Stimulated activated CD4-positive, alpha-beta T cell treated with anti-CD3 and anti-CD28 coated beads, Interleukin-1b, Interleukin-23, amount 100 ng/mL, for 24 hours (primary cell): Measurements from ENCODE around the gene MALL.
"Not testable (repeated sequence)": the region's sequence is repeated elsewhere in the genome, so short reads cannot be mapped to it uniquely, and the experiment has no call there.

ENCODE experiments used
- DNase-seq, 4 experiments: peaks; one replicate each; pipeline ENCODE4 v3.0.0-alpha.2; 2020; ENCODE audit warnings: low read depth in 4 of 4, low spot score in 1 of 4

Gene MALL

DNA sequence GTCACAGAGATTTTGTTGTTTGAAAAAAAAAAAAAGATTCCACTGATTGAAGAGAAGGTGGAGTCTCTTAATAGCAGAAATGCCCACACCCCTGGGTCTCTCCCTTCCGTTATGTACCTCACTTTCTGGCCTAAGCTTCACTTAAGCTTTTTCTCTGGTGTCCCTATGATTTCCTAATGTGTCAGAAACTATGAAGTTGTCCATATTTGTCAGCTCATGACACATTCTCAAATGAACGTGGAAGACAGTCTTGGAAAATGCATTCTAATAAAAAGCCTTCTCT is 5.4 kb upstream of the MALL start:
- DNase-seq: no peak

DNA sequence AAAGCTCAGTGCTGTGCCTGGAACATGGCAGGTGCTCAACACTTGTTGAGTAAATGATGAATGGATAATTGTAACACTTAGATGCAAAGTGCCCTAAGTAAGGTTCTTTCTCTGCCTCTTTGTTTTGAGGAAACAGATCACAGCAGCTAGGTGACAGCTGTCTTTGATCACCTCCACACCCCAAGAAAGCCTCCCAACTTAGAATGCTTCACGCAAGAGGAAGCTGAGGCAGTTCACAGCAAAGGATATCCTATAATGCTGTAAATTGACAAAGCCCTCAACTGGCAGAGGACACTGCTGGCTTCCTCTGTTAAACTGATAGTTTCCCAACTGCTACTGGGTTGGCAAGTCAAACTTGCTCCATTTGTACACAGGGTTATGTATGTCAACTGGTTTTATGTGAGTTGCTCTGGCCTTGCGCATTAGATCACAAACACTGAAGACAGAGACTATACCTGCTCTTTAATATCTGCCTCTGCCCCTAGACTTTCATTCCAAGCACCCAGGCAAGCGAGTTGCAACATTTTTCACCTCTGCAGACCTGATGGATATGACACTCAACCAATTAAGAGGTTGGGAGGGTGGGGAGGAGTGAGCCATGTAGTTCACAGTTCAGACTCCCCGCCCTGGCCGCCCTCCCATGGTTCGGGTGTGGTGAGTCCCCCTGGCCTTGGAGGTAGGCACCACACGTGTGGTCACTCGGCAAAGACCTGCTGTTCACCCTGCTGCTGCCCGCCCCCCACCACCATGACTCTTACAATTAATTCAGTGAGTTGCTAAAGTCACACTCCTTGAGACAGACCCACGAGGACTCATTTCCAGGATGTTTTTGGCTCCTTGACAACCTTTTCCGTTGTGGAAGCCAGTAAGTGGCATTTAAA is 4.8 kb upstream of the MALL start:
- no peak for DNase-seq

DNA sequence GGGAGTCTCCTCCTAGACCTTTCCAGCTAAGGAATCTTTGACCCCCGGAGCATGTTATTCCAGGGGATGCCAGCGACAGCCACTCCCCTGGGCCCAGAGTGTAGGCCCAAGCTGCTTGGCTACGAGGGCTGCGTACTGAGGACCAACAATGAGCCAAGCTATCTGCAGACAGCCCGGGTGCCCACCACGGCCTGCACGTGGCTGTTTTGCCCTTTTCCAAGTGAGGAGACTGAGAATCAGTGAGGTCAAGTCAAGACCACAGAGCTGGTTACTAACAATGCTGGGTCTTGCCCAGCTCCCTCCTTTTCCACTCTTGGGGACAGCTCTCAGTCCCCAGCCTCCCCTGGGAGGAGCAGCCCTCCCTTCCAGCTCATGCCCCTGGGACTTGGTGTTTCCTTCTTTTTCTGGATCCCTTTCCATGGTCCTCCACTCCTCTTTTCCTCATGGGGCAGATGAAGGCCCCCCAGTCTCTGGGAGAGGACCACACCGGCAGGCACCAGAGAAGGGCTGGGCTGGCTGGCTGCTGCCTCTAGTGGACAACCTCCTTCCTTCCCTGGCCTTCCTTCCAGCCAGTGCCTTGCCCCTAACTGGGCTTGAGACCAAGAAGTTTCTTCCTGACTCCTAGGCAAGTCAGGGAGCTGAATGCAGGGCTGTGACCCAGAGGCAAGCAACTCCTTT is 550 bp upstream of the MALL start:
- no peak for DNase-seq

DNA sequence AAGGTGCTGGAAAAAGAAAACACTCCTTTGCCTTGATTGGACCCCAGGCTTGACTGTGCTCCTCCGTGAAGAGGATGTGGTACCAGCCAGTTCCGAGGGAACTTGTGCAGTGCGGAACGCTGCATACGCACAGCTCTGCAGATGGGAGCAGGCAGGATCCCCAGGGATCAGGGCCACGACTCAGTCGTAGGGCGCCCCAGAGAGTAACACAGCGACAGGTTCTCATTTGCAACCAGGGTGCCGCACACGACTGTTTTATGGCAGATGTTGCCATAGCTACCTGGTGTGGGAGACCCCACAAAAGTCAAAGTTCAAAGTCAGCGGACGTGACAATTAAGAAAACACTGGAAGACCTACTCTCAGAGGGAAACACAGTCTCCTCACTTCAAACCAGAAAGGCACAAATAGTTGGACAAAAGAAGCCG is 779 bp downstream of the MALL start:
- DNase-seq: no peak

DNA sequence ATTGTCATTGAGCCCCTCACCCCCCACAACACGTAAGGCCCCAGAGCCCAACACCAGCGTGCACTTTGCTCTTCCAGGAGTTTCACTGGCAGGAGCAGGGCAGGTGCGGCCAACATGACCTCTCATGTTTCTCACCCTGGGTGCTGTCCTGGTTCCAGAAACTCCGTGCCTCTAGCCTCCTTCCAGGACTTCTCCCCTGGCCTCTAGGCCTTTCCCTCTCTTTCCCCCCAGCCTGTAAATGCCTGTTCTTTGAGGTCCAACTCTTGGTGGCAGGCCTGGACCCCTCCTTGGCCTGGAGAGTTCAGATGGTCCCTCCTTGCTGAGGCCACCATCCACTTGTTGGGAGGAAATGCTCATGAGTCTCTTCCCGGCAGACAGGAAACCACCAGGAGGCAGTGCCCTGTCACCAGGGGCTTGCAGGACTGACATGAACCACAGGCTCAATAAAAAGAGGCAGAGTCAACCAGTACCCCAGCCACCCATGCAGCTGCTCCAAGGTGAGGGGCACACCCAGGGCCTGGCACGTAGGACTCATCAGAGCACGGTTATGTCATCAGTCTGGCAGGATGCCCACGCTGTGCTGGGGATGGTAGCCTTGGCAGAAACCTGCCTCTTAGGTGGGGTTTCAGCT is 1.5 kb downstream of the MALL start:
- no peak for DNase-seq

DNA sequence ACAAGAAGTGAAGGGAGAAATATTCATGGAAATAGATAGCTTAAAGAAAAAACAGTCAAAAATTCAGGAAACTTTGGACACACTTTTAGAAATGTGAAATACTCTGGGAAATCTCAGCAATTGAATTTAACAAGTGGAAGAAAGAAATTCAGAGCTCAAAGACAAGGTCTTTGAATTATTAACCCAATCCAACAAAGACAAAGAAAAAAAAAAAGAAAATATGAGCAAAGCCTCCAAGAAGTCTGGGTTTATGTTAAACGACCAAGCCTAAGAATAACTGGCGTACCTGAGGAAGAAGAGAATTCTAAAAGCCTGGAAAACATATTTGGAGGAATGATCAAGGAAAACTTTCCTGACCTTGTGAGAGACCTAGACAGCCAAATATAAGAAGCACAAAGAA is 7.3 kb downstream of the MALL start:
- not testable (repeated sequence) for DNase-seq

DNA sequence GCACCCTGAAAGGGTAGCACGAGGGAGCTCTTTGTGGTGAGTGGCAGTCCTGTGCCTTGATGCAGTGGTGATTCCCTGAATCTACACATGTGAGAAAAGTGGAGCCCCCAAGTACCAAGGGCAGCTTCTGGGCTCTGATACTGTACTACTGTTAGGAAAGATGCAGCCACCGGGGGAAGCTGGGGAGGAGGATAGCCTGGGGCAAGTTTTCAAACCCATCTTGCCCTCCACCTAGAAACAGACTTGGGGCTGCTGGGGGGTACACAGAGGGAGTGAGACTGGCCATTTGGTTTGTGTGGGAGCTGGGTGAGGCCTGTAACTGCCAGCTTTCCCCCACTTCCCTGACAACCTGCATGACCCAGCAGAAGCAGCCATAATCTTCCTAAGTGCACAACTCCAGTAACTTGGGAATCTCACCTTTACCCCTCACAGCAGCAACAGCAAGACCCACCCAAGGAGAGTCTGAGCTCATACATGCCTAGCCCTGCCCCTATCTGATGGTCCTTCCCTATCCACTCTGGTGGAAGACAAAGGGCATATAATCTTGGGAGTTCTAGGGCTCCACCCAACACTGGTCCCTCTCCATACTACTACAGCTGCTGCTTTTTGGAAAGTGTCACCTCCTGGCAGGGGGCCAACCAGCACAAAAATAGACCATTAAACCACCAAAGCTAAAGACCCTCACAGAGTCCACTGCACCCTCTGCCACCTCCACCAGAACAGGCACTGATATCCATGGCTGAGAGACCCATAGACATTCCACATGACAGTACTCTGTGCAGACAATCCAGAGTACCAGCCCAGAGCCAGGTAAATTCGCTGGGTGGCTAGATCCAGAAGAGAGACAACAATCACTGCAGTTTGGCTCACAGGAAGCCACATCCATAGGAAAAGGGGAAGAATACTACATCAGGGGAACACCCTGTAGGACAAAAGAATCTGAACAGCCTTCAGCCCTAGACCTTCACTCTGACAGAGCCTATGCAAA is 8.2 kb downstream of the MALL start:
- no peak for DNase-seq

DNA sequence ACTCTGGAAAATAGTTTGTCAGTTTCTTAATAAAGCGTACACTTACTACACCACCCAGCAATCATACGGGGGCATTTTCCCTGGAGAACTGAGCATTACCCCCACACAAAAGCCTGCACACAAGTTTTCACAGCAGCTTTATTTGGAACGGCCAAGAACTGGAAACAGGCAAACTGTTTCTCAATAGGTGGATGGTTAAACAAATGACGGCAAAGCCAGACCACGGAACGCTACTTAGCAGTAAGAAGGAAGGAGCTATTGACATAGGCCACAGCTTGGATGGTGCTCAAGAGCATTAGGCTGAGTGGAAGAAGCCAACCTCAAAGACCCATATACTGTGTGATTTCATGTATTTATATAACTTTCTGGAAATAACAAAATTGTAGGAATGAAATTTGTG is 9.0 kb downstream of the MALL start:
- DNase-seq: no peak

DNA sequence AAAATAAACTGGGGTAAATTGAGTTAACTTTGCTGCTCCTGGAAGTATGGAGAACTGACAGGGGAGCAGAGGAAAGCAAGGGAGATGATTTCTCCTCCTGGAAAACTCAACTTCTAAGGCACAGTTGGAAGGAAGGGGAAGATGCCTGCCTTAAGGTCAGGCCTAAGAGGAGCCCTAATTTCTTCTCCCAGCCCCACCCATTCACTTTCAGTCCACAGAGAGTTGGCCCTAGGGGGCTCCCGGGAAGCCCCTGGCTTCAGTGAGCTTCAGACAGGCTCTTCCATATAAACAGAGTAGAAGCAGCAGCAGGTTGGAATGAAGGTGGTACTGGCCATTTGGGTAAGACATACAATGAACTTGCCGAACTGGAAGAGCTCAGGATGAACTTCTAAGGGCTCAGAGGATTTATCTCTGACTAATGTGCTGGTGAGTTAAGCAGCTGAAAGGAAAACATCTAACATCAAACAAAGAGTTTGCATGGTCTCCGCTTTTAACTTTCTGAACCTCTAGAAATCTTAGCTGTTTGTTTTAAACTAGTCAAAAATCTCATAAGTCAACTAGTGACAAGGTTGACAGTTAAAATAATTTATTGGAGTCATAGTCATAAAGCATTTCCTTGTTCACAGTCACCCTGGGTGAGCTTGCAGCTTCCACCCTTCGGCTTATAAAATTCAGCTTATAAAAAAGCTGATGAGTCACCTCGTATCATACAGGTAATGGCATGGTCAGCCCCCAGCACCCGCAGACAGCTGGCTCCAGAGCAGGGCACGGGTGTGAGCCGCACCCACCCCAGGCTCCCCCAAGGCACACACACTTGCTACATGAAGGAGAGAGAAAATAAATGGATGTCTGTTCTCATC is 9.8 kb downstream of the MALL start:
- DNase-seq: no peak

DNA sequence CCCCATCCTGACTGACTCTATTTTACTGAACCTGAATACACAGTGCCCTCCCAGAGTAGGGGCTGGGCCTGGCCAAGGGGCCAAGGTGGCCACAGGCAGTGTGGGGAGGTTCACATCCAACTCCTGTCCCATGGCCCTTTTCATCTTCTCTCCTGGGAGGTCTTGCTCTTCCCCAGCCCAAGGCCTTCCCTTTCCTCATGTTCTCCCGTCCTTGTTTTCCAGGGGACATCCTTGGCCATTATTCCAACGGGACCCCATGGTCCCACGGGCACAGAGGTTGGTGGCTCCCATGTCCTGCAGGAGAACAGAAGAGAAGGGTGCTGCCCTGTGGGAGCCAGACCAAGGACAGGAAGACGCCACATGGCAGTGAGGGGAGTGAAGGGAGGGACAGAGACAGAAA is 10.4 kb downstream of the MALL start:
- no peak for DNase-seq

DNA sequence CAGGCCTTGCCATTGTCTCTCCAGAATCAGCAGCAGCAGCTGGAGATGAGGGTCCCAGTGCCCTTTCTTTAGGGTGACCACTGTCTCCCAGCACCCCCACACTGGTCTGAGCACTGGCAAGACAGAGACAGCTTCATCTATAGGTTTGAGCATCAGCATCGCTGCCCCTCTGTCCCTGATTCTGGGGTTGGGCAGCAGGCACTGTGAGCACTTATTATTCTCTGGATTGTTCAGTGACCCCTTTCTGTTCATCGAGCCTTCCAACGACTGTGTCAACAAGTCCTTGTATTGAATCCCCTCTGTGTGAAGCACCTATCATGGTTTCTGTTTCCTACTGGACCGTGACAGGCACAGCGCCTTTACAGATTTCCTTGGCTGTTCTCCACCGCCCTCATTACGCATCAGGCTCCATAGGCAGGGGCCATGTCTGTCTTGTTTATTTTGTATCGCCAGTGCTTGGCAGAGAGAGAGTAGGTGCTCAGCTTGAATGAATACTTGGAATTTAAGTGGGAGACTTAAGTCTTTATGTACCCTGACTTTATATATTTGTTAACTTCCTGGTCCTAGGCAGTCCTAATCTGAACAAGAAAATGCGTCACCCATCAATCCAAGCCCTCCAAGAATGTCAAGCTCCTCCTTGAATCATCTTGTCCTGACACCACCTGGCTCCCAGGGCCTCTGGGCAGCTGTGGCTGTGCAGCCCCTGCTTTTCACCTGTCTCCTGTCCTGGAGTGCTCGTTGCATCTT is 11.4 kb downstream of the MALL start:
- no peak for DNase-seq

DNA sequence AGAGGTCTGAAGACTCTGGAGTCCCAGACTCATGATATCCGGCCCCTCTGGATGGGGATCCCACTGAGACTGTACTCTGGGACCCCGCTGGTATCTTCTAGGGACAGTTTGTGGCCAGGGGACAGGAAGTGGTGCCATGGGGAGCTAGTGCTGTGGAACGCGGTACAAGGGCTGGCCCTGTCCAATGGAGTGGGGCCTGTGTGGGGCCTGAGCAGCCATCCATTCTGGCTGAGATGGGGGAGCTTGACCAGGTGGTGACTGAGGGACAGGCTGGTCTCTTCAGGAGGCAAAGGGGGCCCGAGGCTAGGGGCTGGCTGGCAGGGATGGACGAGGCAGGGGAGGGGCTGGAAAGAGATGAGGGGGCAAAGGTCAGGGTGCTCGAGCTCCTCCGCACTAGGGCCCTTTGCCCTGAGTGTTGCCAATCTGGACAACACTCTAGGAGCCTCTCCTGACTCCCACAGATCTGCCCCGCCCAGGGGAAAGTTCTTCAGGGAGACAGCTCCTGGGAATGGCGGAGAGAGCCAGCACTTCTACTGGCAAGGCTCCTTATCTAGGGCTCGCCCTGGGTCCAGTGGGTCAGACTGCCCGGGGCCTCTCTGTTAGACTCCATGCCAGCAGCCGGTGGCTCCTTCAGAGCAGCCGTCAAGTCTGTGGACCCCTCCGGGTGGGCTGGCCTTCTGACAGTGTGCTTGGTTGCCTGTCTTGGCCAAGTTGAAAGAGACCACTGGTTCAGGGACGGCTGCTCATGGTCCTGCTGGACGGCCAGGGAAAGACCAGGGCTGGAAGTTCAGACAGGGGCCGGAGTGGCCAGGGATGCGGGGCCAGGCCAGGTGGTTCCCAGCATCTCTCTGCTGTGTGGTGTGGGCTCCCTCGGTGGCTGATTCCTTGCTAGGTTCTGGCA is 12.3 kb downstream of the MALL start:
- DNase-seq: no peak

DNA sequence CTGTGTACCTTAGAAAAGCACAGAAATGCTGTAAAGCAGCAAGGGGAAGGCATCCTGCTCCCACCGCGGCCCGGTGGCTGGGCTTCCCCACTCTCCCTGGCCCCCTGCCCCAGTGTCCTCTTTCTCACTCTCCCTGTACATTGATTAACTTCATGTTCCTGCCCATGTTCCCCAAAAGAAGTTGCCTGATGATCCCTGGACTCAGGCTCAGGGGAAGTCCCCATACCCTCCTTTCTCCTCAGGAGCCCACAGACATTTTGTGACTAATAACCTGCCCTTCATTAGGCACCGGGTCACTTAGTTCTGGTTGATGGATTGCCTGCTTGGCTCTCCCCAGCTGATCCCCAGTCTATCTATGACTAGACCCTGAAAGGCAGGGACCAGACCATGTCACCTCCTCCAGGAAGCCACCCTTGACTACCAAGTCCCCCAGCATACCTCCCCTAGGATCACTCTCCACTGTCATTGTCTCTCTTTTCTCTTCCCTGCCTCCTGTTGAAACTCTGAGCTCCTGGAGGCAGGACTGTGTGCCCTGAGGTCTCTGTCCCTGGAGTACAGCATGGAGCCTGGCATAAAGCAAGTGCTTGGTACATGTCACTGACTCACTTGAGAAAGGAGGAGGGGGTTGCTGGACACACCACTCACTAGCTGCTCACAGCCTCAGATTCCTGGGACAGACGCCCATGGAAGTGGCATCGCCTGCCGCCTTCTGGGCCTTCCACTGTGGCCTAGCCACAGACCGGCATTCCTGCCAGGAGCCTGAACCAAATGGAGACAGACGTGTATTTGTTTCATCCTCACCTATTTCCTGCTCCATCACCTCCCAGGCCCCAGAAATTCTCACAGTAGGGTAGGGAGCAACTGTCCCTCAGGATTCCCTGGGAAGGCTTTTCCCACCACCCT is 13.5 kb downstream of the MALL start:
- no peak for DNase-seq

DNA sequence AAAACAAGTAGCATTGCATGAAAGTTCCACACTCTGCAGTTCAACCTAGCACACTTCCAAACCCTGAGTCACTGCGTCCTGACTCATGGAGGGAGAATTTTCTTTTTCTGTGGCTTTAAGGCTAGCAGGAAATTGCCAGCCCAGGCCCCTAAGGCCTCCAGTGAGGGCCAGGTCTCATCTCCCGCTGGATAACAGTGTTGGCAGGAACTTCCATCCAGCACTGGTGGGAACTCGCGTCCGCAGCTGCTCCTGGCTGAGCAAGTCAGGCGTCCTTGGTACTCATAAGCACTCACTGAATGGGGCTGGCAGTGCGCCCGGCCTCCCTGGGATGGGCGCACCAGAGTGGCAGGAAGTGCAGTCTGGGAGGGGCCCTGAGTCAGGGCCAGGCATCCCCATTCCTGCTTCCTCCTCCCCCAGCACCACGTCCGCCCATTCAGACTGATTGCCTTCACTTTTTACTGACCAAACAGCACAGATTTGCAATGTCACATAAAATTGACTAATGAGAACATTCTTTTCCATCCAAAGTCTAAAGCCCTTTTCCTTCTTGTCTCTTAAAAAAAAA is 14.3 kb downstream of the MALL start:
- no peak for DNase-seq

DNA sequence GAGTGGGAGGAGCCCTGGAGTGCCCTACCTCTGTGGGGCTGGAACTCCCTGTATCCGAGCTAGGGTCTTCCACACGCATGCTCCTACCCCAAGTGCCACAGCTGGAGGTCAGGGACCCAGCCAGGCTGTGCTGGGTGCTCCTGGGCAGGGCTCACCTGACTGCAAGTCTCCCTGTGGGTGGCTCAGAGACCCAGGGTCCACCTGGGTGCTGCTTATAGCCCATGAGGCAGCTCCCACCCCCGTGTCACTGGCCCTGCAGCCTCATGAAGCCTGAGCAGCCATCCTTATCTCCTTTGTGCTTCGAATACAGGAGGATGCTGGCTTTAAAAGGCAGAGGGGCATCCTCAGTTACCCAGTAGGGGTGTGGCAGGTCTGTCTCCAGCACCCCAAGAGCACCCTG is 14.7 kb downstream of the MALL start:
- not testable (repeated sequence) for DNase-seq

DNA sequence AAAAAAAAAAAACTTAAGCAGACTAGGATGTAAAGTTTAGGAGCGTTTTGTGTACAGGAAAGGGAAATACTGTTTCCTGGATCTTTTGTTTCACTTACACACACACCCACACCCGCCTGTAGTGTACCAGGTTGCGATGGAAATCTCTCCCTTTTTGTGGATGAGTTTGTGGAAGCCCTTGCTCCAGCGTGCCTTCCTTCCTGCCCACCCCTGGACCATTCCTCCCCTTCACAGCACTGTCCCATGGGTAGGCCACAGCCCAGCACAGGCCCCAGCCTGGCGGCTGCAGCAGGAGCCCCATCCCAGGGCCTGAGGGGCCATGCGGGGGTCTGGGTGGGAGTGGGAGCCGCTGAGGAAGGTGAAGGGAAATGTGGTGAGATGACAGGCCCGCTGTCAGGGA is 15.1 kb downstream of the MALL start:
- no peak for DNase-seq
